PC-3 (cell line): Measurements from ENCODE around the gene BDH1.

Experiments used
- EZH2 ChIP-seq: fragments of 300-600 bp; sonication (generic); IDR thresholded peaks from one replicate; pipeline ENCODE4 v1.6.1; 2017; ENCODE audit warnings: antibody characterized with exemption, mild to moderate bottlenecking, low read length; ENCODE audit not compliant: unreplicated experiment
- EZH2phosphoT487 ChIP-seq: fragments of 300-600 bp; sonication (generic); IDR thresholded peaks from 2 replicates; pipeline ENCODE4 v1.6.1; 2018; ENCODE audit warnings: mild to moderate bottlenecking, antibody characterized with exemption, low read length, borderline replicate concordance
- TF ChIP-seq, protein P1 (sequence below): fragments of 300-600 bp; sonication (generic); conservative IDR thresholded peaks from 2 replicates; pipeline ENCODE4 v1.5.1; 2017; ENCODE audit warnings: antibody characterized with exemption, low read depth, mild to moderate bottlenecking, low read length

DNA sequence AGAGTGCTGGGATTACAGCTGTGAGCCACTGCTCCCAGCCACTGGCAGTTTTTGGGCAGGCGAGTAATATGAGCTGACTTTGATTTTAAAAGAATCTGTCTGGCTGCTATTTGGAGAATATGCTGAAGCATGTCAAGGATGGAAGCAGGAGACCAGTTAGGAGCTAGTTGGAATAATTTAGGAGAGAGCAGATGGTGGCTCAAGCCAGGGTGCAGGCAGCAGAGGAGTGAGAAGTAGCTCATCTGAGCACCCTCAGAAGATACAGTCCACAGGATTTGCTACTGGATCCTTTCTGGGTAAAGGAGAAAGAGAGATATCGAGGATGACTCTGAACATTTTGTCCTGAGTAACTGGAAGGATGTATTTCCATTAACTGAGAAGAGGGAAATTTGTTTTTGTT lies 30.4 kb upstream of the BDH1 start:
- TF ChIP-seq, protein P1, sequence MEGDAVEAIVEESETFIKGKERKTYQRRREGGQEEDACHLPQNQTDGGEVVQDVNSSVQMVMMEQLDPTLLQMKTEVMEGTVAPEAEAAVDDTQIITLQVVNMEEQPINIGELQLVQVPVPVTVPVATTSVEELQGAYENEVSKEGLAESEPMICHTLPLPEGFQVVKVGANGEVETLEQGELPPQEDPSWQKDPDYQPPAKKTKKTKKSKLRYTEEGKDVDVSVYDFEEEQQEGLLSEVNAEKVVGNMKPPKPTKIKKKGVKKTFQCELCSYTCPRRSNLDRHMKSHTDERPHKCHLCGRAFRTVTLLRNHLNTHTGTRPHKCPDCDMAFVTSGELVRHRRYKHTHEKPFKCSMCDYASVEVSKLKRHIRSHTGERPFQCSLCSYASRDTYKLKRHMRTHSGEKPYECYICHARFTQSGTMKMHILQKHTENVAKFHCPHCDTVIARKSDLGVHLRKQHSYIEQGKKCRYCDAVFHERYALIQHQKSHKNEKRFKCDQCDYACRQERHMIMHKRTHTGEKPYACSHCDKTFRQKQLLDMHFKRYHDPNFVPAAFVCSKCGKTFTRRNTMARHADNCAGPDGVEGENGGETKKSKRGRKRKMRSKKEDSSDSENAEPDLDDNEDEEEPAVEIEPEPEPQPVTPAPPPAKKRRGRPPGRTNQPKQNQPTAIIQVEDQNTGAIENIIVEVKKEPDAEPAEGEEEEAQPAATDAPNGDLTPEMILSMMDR, result no peak
- no peak for TF ChIP-seq EZH2
- TF ChIP-seq EZH2phosphoT487, result no peak
